CD4-positive, alpha-beta memory T cell (primary cell): ENCODE results near the gene PDE1A. TPM values are rescaled to one million over a fixed set of nuclear protein-coding genes. Genes with fewer than 3 reads are reported as not detected.

Source experiments
- CTCF ChIA-PET: fragments of 350-600 bp; sonication (Branson Sonifier 250); formaldehyde crosslinking; loops from one replicate; lab custom pipeline; 2021; ENCODE audit warnings: inconsistent platforms; ENCODE audit not compliant: partially characterized antibody; lab: Charles Lee
- POLR2A ChIA-PET: fragments of 350-600 bp; sonication (Branson Sonifier 250); formaldehyde crosslinking; loops from one replicate; lab custom pipeline; 2021; ENCODE audit not compliant: partially characterized antibody; lab: Charles Lee
- DNase-seq, 5 donors: peaks; one replicate each; pipeline versions ENCODE4 v3.0.0 to v3.0.0-alpha.2; 2020 to 2022; ENCODE audit warnings: mixed read lengths in 1 of 5
- H3K27ac ChIP-seq: one replicate; pipeline ENCODE4 v1.7.0; 2013; ENCODE audit warnings: low read depth, low read length
- H3K27me3 ChIP-seq: 2 replicates; pipeline ENCODE4 v1.7.0; 2013; ENCODE audit warnings: mild to moderate bottlenecking, low read length, moderate library complexity; ENCODE audit not compliant: insufficient read depth
- H3K36me3 ChIP-seq: 2 replicates; pipeline ENCODE4 v1.7.0; 2013; ENCODE audit warnings: mild to moderate bottlenecking, low read length, moderate library complexity; ENCODE audit not compliant: insufficient read depth
- H3K4me1 ChIP-seq: 2 replicates; pipeline ENCODE4 v1.7.0; 2013; ENCODE audit warnings: mild to moderate bottlenecking, low read length, moderate library complexity; ENCODE audit not compliant: insufficient read depth
- H3K4me3 ChIP-seq, 2 donors: one replicate each; pipeline ENCODE4 v1.7.0; 2013; ENCODE audit warnings: low read length in 2 of 2, mild to moderate bottlenecking in 1 of 2
- H3K9me3 ChIP-seq, 2 donors: one replicate each; pipeline ENCODE4 v1.7.0; 2013; ENCODE audit warnings: low read length in 2 of 2, control low read depth in 1 of 2; ENCODE audit not compliant: control insufficient read depth in 1 of 2
- H3K27ac Mint-ChIP-seq, 7 donors: one replicate each; pipeline ENCODE4 v1.8.0; 2020 to 2021; ENCODE audit warnings: mixed read lengths in 7 of 7, mild to moderate bottlenecking in 6 of 7, inconsistent platforms in 3 of 7, moderate library complexity in 3 of 7
- H3K27me3 Mint-ChIP-seq, 2 donors: one replicate each; pipeline ENCODE4 v1.8.0; 2020 to 2021; ENCODE audit warnings: mixed read lengths in 2 of 2
- H3K36me3 Mint-ChIP-seq, 2 donors: one replicate each; pipeline ENCODE4 v1.8.0; 2020 to 2021; ENCODE audit warnings: mixed read lengths in 2 of 2, inconsistent platforms in 1 of 2, mild to moderate bottlenecking in 1 of 2
- H3K4me1 Mint-ChIP-seq, 4 donors: one replicate each; pipeline ENCODE4 v1.8.0; 2020 to 2021; ENCODE audit warnings: mixed read lengths in 4 of 4, mild to moderate bottlenecking in 1 of 4
- H3K4me3 Mint-ChIP-seq, 8 donors: one replicate each; pipeline ENCODE4 v1.8.0; 2020 to 2021; ENCODE audit warnings: mixed read lengths in 8 of 8, mild to moderate bottlenecking in 7 of 8, moderate library complexity in 6 of 8, inconsistent platforms in 3 of 8
- H3K9me3 Mint-ChIP-seq, 8 donors: one replicate each; pipeline ENCODE4 v1.8.0; 2020 to 2021; ENCODE audit warnings: mixed read lengths in 8 of 8, mild to moderate bottlenecking in 5 of 8, inconsistent platforms in 3 of 8, moderate library complexity in 1 of 8
- intact Hi-C: fragments of 100-400 bp; cut with micrococcal nuclease; formaldehyde crosslinking; loops from one replicate; pipeline ENCODE4 v1.15.1; 2023
- polyA plus RNA-seq, 2 donors: library from polyadenylated mRNA; unstranded; fragments of 300-500 nt; fragmentation: Illumina TruSeq; gene quantifications; one replicate each; pipeline ENCODE4 v1.2.3, GENCODE V29; 2021
- total RNA-seq, 2 experiments: library from RNA; stranded (reverse); gene quantifications; one replicate each; pipeline ENCODE4 v1.2.3, GENCODE V29; 2021

Gene PDE1A
- total and polyA plus RNA-seq, 4 experiments from 2014 or later: not detected

GRCh38 chr2:182186132-182186735 is 240.6 kb downstream of the PDE1A start:
- H3K36me3 ChIP-seq: no peaks in the 10 kb centered on the region
- no peaks in the 10 kb centered on the region for H3K4me1 Mint-ChIP-seq
- DNase-seq: peak in 4 of 5 donors; percentile 21 to 28 (median 22)
- H3K36me3 Mint-ChIP-seq: no peaks in the 10 kb centered on the region
- no peak overlapping the region for H3K4me3 ChIP-seq
- no peak overlapping the region for H3K27ac ChIP-seq
- H3K4me1 ChIP-seq: no peaks in the 10 kb centered on the region
- H3K27ac Mint-ChIP-seq: no peak overlapping the region
- H3K27me3 ChIP-seq: no peaks in the 10 kb centered on the region
- intact Hi-C loops: loop anchor here (1.0 kb wide), 1 partner anchor 464 kb away; no protein-coding TSS in a partner anchor
- CTCF ChIA-PET: interaction anchor here (0.9 to 4.0 kb wide), 8 partner anchors 9 to 794 kb away, joined by 3 to 28 read pairs (median 5); no protein-coding TSS in a partner anchor
- H3K9me3 Mint-ChIP-seq: peaks cover 0 to 11% (median 4%) of the 10 kb centered on the region in 8 donors
- no peaks in the 10 kb centered on the region for H3K9me3 ChIP-seq
- POLR2A ChIA-PET: no interaction called here
- H3K4me3 Mint-ChIP-seq: no peak overlapping the region
- peaks cover 3% of the 10 kb centered on the region in 2 donors for H3K27me3 Mint-ChIP-seq

GRCh38 chr2:182182436-182182835 is 244.4 kb downstream of the PDE1A start:
- no peaks in the 10 kb centered on the region for H3K36me3 ChIP-seq
- Mint-ChIP-seq H3K4me3 (no peak overlapping the region), H3K4me1 (no peaks in the 10 kb centered on the region), H3K36me3 (no peaks in the 10 kb centered on the region), H3K27ac (no peak overlapping the region), H3K9me3 (peaks cover 0 to 11% (median 4%) of the 10 kb centered on the region in 8 donors), H3K27me3 (peaks cover 3 to 8% of the 10 kb centered on the region in 2 donors)
- intact Hi-C loops: no loop called here
- H3K27ac ChIP-seq: no peak overlapping the region
- DNase-seq: no peak
- ChIA-PET CTCF (no interaction called here), POLR2A (no interaction called here)
- H3K9me3 ChIP-seq: no peaks in the 10 kb centered on the region
- H3K4me3 ChIP-seq: no peak overlapping the region
- H3K27me3 ChIP-seq: no peaks in the 10 kb centered on the region
- no peaks in the 10 kb centered on the region for H3K4me1 ChIP-seq

- peaks cover 0 to 11% (median 4%) of the 10 kb centered on the region in 8 donors for H3K9me3 Mint-ChIP-seq
- intact Hi-C loops: no loop called here
- Histone ChIP-seq H3K27ac (no peak overlapping the region), H3K4me1 (no peaks in the 10 kb centered on the region), H3K9me3 (no peaks in the 10 kb centered on the region), H3K27me3 (no peaks in the 10 kb centered on the region), H3K36me3 (no peaks in the 10 kb centered on the region), H3K4me3 (no peak overlapping the region)
- H3K27ac Mint-ChIP-seq: no peak overlapping the region
- DNase-seq: no peak
- ChIA-PET POLR2A (no interaction called here), CTCF (no interaction called here)
- no peak overlapping the region for H3K4me3 Mint-ChIP-seq
- peaks cover 3 to 8% of the 10 kb centered on the region in 2 donors for H3K27me3 Mint-ChIP-seq
- no peaks in the 10 kb centered on the region for H3K36me3 Mint-ChIP-seq
- H3K4me1 Mint-ChIP-seq: no peaks in the 10 kb centered on the region
These were observed 245.5 kb downstream of the PDE1A start for GRCh38 chr2:182181381-182181780.

DNA sequence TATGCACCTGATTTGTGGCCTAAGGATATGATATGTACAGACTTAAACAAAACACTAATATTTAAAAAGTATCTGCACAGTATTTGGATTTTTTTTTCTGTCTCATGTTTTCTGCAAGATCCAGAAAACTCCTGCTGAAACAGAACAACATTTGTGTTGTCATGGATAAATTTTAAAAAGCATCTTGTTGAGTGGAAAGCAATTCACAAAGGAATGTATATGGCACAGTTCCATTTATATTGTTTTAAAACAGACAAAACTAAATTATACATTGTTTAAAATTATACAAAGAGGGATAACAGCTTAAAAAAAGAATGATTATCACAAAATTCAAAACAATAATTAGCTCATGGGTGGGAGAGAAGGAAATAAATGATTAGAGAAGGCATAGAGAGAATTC is 247.7 kb downstream of the PDE1A start:
- H3K4me1 Mint-ChIP-seq: no peaks in the 10 kb centered on the region
- no peaks in the 10 kb centered on the region for H3K9me3 ChIP-seq
- no peaks in the 10 kb centered on the region for H3K27me3 ChIP-seq
- DNase-seq: no peak
- intact Hi-C loops: no loop called here
- H3K36me3 Mint-ChIP-seq: no peaks in the 10 kb centered on the region
- CTCF ChIA-PET: interaction anchor here (1.0 kb wide), 1 partner anchor 12 kb away, joined by 3 read pairs; no protein-coding TSS in a partner anchor
- peaks cover 0 to 14% (median 5%) of the 10 kb centered on the region in 8 donors for H3K9me3 Mint-ChIP-seq
- no peak overlapping the region for H3K27ac Mint-ChIP-seq
- POLR2A ChIA-PET: no interaction called here
- H3K4me3 Mint-ChIP-seq: no peak overlapping the region
- no peaks in the 10 kb centered on the region for H3K4me1 ChIP-seq
- no peak overlapping the region for H3K27ac ChIP-seq
- no peaks in the 10 kb centered on the region for H3K36me3 ChIP-seq
- peaks cover 3 to 8% of the 10 kb centered on the region in 2 donors for H3K27me3 Mint-ChIP-seq
- no peak overlapping the region for H3K4me3 ChIP-seq

GRCh38 chr2:182173944-182174622 is 252.8 kb downstream of the PDE1A start:
- no peak overlapping the region for H3K27ac ChIP-seq
- H3K9me3 ChIP-seq: no peaks in the 10 kb centered on the region
- no peak for DNase-seq
- no peak overlapping the region for H3K4me3 Mint-ChIP-seq
- no peaks in the 10 kb centered on the region for H3K27me3 ChIP-seq
- H3K36me3 ChIP-seq: no peaks in the 10 kb centered on the region
- no peak overlapping the region for H3K27ac Mint-ChIP-seq
- CTCF ChIA-PET: no interaction called here
- no peaks in the 10 kb centered on the region for H3K36me3 Mint-ChIP-seq
- intact Hi-C loops: no loop called here
- peaks cover 0 to 2% of the 10 kb centered on the region in 2 donors for H3K27me3 Mint-ChIP-seq
- no peaks in the 10 kb centered on the region for H3K4me1 Mint-ChIP-seq
- no peak overlapping the region for H3K4me3 ChIP-seq
- POLR2A ChIA-PET: no interaction called here
- no peaks in the 10 kb centered on the region for H3K4me1 ChIP-seq
- H3K9me3 Mint-ChIP-seq: peaks cover 0 to 5% (median 0%) of the 10 kb centered on the region in 8 donors

DNA sequence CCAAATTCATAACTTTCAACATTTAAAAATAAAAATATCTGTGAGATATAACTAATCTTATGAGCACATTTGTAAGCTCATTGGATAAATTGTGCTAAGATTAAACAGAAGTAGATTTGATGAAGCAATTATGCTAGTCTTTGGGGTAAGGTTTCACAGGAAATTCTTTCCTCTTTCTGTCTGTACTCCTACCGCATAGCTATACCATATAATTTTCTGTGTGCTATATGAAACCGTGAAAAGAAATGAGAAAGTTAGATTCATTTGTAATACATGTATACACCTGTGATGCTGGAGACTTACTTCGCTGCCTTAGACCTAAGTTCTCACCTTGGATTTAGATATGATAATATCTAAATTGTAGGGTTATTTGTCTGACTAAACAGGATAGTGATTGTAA is 256.5 kb downstream of the PDE1A start:
- CTCF ChIA-PET: no interaction called here
- no peaks in the 10 kb centered on the region for H3K36me3 ChIP-seq
- no peaks in the 10 kb centered on the region for H3K4me1 Mint-ChIP-seq
- no peak overlapping the region for H3K27ac Mint-ChIP-seq
- peaks cover 0 to 4% of the 10 kb centered on the region in 2 donors for H3K27me3 Mint-ChIP-seq
- H3K4me1 ChIP-seq: no peaks in the 10 kb centered on the region
- peaks cover 0 to 5% (median 0%) of the 10 kb centered on the region in 8 donors for H3K9me3 Mint-ChIP-seq
- H3K4me3 ChIP-seq: no peak overlapping the region
- no peak overlapping the region for H3K4me3 Mint-ChIP-seq
- intact Hi-C loops: no loop called here
- no peaks in the 10 kb centered on the region for H3K36me3 Mint-ChIP-seq
- POLR2A ChIA-PET: no interaction called here
- DNase-seq: no peak
- no peak overlapping the region for H3K27ac ChIP-seq
- no peaks in the 10 kb centered on the region for H3K9me3 ChIP-seq
- H3K27me3 ChIP-seq: no peaks in the 10 kb centered on the region

DNA sequence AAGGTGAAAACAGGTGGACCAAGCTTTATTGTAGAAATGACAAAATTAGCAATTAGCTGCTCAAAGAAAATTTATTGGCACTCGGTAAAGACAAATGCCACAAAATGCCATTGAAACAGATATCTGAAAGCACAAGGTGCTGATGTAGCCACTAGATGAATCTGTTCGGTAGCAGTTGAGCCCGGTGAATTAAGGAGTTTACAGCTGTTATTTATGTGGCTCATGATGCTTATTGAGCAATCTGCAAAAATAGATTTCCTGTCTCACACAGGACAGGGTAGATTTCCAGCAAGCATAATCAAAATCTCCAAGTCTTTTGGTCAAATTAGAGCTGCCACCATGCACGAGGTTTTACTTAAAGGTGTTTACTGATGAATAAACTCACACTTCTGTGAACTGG is 259.0 kb downstream of the PDE1A start:
- no peak overlapping the region for H3K4me3 ChIP-seq
- POLR2A ChIA-PET: no interaction called here
- H3K4me1 ChIP-seq: no peaks in the 10 kb centered on the region
- intact Hi-C loops: no loop called here
- no peak overlapping the region for H3K4me3 Mint-ChIP-seq
- no peaks in the 10 kb centered on the region for H3K36me3 ChIP-seq
- no peaks in the 10 kb centered on the region for H3K27me3 ChIP-seq
- peaks cover 0 to 3% (median 0%) of the 10 kb centered on the region in 8 donors for H3K9me3 Mint-ChIP-seq
- CTCF ChIA-PET: no interaction called here
- H3K27ac ChIP-seq: no peak overlapping the region
- peaks cover 0 to 4% of the 10 kb centered on the region in 2 donors for H3K27me3 Mint-ChIP-seq
- no peak for DNase-seq
- no peaks in the 10 kb centered on the region for H3K9me3 ChIP-seq
- no peaks in the 10 kb centered on the region for H3K36me3 Mint-ChIP-seq
- no peak overlapping the region for H3K27ac Mint-ChIP-seq
- no peaks in the 10 kb centered on the region for H3K4me1 Mint-ChIP-seq
